T1000 (cell line): ENCODE data around the gene MYO18A.
"Not testable (repeated sequence)": the region's sequence is repeated elsewhere in the genome, so short reads cannot be mapped to it uniquely, and the experiment has no call there.

Source experiments
- DNase-seq: peaks from one replicate; lab custom pipeline; 2025; ENCODE audit warnings: mixed read lengths; lab: John Stamatoyannopoulos, UW

Gene MYO18A, protein sequence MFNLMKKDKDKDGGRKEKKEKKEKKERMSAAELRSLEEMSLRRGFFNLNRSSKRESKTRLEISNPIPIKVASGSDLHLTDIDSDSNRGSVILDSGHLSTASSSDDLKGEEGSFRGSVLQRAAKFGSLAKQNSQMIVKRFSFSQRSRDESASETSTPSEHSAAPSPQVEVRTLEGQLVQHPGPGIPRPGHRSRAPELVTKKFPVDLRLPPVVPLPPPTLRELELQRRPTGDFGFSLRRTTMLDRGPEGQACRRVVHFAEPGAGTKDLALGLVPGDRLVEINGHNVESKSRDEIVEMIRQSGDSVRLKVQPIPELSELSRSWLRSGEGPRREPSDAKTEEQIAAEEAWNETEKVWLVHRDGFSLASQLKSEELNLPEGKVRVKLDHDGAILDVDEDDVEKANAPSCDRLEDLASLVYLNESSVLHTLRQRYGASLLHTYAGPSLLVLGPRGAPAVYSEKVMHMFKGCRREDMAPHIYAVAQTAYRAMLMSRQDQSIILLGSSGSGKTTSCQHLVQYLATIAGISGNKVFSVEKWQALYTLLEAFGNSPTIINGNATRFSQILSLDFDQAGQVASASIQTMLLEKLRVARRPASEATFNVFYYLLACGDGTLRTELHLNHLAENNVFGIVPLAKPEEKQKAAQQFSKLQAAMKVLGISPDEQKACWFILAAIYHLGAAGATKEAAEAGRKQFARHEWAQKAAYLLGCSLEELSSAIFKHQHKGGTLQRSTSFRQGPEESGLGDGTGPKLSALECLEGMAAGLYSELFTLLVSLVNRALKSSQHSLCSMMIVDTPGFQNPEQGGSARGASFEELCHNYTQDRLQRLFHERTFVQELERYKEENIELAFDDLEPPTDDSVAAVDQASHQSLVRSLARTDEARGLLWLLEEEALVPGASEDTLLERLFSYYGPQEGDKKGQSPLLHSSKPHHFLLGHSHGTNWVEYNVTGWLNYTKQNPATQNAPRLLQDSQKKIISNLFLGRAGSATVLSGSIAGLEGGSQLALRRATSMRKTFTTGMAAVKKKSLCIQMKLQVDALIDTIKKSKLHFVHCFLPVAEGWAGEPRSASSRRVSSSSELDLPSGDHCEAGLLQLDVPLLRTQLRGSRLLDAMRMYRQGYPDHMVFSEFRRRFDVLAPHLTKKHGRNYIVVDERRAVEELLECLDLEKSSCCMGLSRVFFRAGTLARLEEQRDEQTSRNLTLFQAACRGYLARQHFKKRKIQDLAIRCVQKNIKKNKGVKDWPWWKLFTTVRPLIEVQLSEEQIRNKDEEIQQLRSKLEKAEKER (N-terminal part only)

GRCh38 chr17:29180034-29180787 is at the start of gene MYO18A:
MYO18A (minus strand) TSS chr17:29180398; CDS start chr17:29166940, 13,458 bp downstream.
- DNase-seq = peak; percentile 72

- no peak for DNase-seq
Measured at GRCh38 chr17:29225396-29225795, 45.2 kb upstream of the MYO18A start.

- DNase-seq = not testable (repeated sequence)
Measured at GRCh38 chr17:29221338-29221737, 41.1 kb upstream of the MYO18A start.

GRCh38 chr17:29219378-29220047 is 39.3 kb upstream of the MYO18A start:
- peak; percentile 69 for DNase-seq

GRCh38 chr17:29216856-29217255 is 36.7 kb upstream of the MYO18A start:
- DNase-seq = no peak

GRCh38 chr17:29216181-29216580 is 36.0 kb upstream of the MYO18A start:
- DNase-seq = no peak

- no peak for DNase-seq
Measured at GRCh38 chr17:29215717-29216116, 35.5 kb upstream of the MYO18A start.

- no peak for DNase-seq
Measured at GRCh38 chr17:29215174-29215573, 35.0 kb upstream of the MYO18A start.

- DNase-seq = no peak
Measured at GRCh38 chr17:29214215-29215146, 34.3 kb upstream of the MYO18A start.

DNA sequence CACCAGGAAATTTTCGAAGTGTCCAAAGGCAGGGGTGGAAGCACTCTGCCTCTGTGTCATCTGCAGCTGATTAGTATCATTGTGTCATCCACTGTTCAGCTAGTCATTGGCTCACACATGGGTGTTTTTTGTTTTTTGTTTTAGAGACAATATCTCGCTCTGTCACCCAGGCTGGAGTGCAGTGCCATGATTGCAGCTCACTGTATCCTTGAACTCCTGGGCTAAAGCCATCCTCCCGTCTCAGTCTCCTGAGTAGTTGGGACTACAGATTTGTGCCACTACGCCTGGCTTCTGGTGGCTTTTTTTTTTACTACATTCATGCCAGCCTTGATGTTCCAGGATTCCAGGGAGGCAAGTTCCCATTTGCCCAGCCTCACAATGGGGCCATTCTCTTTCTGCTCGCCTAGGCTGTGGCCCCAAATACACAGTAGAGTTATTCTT is 32.5 kb upstream of the MYO18A start:
- no peak for DNase-seq

- DNase-seq = no peak
Measured at GRCh38 chr17:29212094-29212631, 32.0 kb upstream of the MYO18A start.

GRCh38 chr17:29210879-29211278 is 30.7 kb upstream of the MYO18A start:
- no peak for DNase-seq

GRCh38 chr17:29209073-29209472 is 28.9 kb upstream of the MYO18A start:
- no peak for DNase-seq

DNA sequence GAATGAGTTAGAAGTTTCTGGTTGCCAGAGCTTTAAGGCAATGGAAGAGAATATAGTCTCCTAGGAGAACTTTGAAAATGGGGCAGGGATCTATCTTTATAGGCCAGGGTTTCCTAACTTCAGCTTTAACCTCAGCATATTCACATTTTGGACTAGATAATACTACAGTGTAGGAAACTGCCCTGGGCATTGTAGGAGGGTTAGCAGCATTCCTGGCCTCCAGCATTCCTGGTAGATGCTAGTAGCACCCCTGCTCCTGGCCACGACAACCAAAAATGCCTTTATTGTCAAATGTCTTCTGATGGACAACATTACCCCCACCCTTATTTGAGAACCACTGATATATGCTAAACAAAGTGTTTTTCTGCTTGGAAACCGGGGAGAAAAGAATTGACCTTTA is 27.8 kb upstream of the MYO18A start:
- no peak for DNase-seq

- no peak for DNase-seq
Measured at GRCh38 chr17:29205047-29205446, 24.8 kb upstream of the MYO18A start.

DNA sequence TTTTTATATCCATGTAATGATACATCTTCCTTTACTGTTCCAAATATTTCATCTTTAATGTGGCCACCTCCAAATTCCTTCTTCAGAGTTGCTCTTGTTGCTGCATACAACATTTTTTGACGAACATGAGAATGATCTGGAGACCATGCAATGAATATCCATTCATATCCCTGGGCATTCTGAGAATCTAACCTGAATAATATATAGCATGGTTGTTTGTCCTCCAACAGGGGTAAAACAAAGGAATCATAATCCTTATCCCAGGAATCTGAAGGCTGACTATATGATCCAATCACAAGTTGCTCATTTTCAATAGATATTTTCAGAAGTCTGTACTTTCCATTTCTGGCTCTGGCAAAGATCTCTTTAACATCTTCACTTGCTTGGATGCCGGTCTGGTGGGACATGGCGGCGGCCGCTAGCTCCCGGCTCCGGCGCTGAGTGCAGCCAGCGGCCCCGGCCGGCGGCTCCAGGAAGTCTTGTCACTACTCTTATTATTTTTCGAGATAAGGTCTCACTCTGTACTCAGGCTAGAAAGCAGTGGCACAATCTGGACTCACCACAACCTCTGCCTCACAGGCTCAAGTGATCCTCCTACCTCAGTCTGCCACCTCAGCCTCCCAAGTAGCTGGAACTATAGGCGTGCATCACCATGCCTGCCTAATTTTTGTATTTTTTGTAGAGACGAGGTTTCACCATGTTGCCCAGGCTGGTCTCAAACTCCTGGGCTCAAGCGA is 24.0 kb upstream of the MYO18A start:
- not testable (repeated sequence) for DNase-seq

- no peak for DNase-seq
Measured at GRCh38 chr17:29197516-29198272, 17.5 kb upstream of the MYO18A start.
